ENCODE measurements around the gene FAM167B. TPM values are rescaled to one million over a fixed set of nuclear protein-coding genes. Genes with fewer than 3 reads are reported as not detected.
"Not testable (repeated sequence)": the region's sequence is repeated elsewhere in the genome, so short reads cannot be mapped to it uniquely, and the experiment has no call there.

Gene FAM167B
- total RNA-seq, 1 donor from 2014 or later: 9.1 TPM

DNA sequence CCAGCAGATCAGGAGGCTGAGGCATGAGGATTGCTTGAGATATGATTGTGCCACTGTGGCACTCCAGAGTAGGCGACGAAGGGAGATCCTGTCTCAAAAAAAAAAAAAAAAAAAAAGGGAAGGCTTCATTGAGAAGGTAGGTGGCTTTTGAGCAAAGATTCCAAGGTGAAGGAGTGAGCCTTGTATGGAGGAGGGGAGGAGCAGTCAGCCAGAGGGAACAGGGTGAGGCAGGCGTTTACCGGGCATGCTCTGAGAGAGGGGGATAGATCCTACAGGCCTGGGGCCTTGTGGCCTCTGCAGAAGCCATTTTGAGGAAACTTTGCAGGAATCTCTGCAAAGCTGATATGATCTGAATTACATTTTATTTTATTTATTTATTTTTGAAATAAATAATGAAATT is 39.7 kb downstream of the FAM167B start:
- ATAC-seq (no peak), DNase-seq (no peak)
- intact Hi-C loops (cut with micrococcal nuclease): no loop called here

DNA sequence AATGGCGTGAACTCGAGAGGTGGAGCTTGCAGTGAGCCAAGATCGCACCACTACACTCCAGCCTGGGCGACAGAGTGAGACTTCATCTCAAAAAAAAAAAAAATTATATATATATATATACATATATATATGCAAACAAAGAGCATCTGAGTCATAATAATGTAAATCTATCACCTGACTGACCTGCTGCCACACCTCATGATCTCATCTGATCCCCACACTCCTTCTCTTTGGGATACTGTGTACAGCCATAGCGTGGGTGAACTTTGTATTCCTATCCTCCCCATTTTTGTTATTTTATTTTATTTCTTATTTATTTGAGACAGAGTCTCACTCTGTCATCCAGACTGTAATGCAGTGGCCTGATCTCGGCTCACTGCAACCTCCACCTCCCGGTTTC is 42.2 kb downstream of the FAM167B start:
- DNase-seq (no peak), ATAC-seq (no peak)
- intact Hi-C loops (cut with micrococcal nuclease): no loop called here

- no peak for DNase-seq
- intact Hi-C loops (cut with micrococcal nuclease): no loop called here
- ATAC-seq: no peak
Observed at GRCh38 chr1:32291145-32291707, 44.2 kb downstream of the FAM167B start.

DNA sequence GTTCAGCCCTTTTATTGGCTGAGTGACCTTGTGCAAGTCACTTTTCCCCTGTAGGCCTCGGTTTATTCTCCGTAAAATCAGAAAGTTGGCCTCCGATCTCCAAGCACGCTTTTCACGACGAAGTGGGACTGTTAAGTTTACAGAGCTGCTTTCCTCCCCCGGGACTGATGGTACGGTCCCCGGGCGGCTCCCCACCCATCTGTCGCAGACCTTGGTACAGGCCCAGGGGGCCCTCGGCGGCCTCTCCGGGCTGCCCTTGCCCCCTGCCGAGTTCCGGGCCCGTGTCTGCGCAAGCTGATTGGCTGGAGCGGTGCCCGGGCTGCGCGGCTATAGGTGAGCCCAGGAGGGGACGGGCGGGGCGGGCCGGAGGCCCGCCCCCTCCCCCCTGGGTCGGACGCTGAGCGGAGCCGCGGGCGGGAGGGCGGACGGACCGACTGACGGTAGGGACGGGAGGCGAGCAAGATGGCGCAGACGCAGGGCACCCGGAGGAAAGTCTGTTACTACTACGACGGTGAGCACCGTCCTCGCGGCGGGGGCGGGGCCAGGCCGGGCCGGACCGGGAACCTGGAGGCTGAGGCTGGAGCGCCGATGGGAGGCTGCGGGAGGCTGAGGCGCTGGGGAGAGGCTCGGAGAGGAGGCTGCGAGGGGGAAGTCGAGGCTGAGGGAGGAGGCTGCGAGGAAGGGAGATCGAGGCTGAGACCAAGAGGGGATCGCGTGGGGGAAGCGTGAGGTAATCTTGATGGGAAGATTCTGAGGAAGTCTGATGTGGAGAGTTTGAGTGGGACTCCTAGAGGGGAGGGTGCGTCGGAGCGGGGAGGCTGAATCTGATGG is 44.9 kb downstream of the FAM167B start, which contains the start of gene HDAC1:
Gene HDAC1, plus strand, starts transcription at position 376 of the 831 bp plus-strand sequence. Its CDS starts 87 bp downstream, at position 463.
- intact Hi-C loops (cut with micrococcal nuclease): no loop called here
- peak; percentile 99 for DNase-seq
- ATAC-seq: peak; percentile 99

DNA sequence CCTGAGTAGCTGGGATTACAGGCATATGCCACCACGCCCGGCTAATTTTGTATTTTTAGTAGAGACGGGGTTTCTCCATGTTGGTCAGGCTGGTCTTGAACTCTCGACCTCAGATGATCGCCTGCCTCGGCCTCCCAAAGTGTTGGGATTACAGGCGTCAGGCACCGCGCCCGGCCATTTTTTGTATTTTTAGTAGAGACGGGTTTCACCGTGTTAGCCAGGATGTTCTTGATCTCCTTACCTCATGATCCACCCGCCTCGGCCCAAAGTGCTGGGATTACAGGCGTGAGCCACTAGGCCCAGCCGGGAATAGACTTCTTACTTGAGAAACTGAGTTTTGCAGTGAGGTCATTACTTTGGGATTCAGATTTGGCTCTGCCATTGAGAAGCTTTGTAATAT is 51.2 kb downstream of the FAM167B start:
- ATAC-seq; DNase-seq; intact Hi-C loops (cut with micrococcal nuclease): not testable (repeated sequence)

Other genes starting within 250 kb of the FAM167B start
- 61.7 TPM for gene KHDRBS1, start 233.4 kb upstream of the FAM167B start, total RNA-seq
- 5.6 TPM for gene TMEM39B, start 174.3 kb upstream of the FAM167B start, total RNA-seq
- 78.6 TPM for gene KPNA6, start 139.2 kb upstream of the FAM167B start, total RNA-seq
- 16.5 TPM for gene TXLNA, start 67.5 kb upstream of the FAM167B start, total RNA-seq
- 33.2 TPM for gene CCDC28B, start 46.6 kb upstream of the FAM167B start, total RNA-seq
- gene IQCC, start 41.6 kb upstream of the FAM167B start, total RNA-seq: 0.92 TPM
- not detected for gene DCDC2B, start 38.1 kb upstream of the FAM167B start, total RNA-seq
- 7.4 TPM for gene TMEM234, start 24.9 kb upstream of the FAM167B start, total RNA-seq
- 104 TPM for gene EIF3I, start 24.8 kb upstream of the FAM167B start, total RNA-seq
- gene LCK, start 4.0 kb downstream of the FAM167B start, total RNA-seq: 0.50 TPM
- gene HDAC1, start 44.9 kb downstream of the FAM167B start, total RNA-seq: 46.1 TPM
- 15.3 TPM for gene MARCKSL1, start 89.0 kb downstream of the FAM167B start, total RNA-seq
- gene FAM229A, start 115.3 kb downstream of the FAM167B start, total RNA-seq: 2.8 TPM
- gene TSSK3, start 115.3 kb downstream of the FAM167B start, total RNA-seq: 2.0 TPM
- gene BSDC1, start 147.2 kb downstream of the FAM167B start, total RNA-seq: 40.5 TPM
- gene ZBTB8B, start 217.8 kb downstream of the FAM167B start, total RNA-seq: not detected

Measured in left ventricle myocardium superior (tissue), 1 donor.